Jurkat, Clone E6-1 (cell line): ENCODE data around the gene ZNF614. TPM values are rescaled to one million over a fixed set of nuclear protein-coding genes. Genes with fewer than 3 reads are reported as not detected.
"Not testable (repeated sequence)": the region's sequence is repeated elsewhere in the genome, so short reads cannot be mapped to it uniquely, and the experiment has no call there.

Experiments used
- DNase-seq: peaks from one replicate; pipeline ENCODE4 v3.0.0-alpha.2; 2011; ENCODE audit warnings: low read depth, low spot score
- H3K4me3 ChIP-seq: 2 replicates; pipeline ENCODE4 v1.5.1; 2011; ENCODE audit warnings: mild to moderate bottlenecking, low read length, control low read depth, moderate library complexity
- polyA plus RNA-seq: library from polyadenylated mRNA; unstranded; fragments of >200 nt; gene quantifications from one replicate; pipeline ENCODE4 v1.2.1, GENCODE V29; 2012; ENCODE audit warnings: missing spikeins; ENCODE audit not compliant: insufficient read length, insufficient read depth

The ZNF614 gene
- 3.5 TPM for polyA plus RNA-seq

DNA sequence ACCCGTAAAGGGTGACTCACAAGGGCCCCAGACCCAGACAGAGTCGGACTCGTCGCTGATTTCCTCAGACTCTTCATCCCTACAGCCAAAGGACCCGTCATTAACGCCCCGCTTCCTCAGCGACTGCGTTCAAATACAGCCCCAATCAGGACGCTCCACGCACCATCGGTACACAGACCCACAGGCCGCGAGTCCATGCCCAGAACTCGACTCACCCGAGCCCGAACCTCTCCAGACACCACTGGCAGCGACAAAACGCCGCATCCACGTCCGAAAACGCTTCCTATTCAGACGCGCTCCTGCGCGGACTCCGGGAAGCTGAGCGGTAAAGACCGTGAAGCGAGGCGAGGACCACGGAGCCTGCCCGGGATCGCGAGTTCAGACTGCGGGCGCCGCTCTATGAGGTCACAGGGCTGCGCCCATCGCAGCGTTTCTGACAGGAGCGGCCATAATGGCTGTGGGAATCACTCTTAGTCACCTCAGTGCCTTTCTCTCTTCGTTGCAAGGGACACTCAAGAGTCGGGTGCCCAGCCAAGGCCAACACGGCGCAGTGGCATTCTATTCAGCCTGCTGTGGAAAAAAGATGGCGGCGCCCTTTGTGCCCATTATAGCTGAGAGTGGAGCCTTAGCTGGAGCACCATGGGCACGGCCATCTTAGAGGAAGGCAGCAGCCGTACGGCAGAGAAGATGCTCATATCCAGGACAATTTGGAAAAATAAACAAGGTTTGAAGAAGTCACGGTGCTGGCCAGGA lies at the start of gene ZNF614:
Gene ZNF614, minus strand, starts transcription at position 353 of the 753 bp plus-strand sequence. CDS start 2,634 bp downstream, outside the sequence.
- H3K4me3 ChIP-seq = peak within 1 kb of the TSS; percentile 77

GRCh38 chr19:52070496-52070895 lies 42.3 kb upstream of the ZNF614 start:
- no peak overlapping the region for H3K4me3 ChIP-seq
- no peak for DNase-seq

More for the DNA sequence above, at the start of gene ZNF614:
- peak; percentile 67 for DNase-seq

DNA sequence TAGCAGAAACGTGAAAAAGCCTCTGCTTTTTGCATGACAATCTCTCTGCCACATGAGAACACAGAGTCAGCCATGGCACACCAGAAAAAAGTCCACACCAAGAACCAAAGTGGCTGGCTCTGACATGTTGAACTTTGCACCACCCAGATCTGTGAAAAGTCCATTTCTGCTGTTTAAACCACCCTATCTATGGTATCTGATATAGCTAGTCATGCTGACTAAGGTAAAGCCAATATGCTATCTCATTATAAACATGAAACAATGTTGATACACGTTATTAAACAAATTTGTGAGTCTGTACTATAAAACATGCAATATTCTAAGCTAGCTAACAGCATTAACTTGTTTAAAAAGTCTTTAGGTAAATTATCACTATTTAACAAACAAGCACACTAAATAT lies 41.5 kb upstream of the ZNF614 start:
- no peak for DNase-seq

GRCh38 chr19:52066258-52066863 lies 38.2 kb upstream of the ZNF614 start:
- no peak for DNase-seq
- no peak overlapping the region for H3K4me3 ChIP-seq

More for the DNA sequence above, 41.5 kb upstream of the ZNF614 start:
- H3K4me3 ChIP-seq = no peak overlapping the region

- DNase-seq = no peak
These were observed 37.2 kb upstream of the ZNF614 start for GRCh38 chr19:52065399-52065798.

DNA sequence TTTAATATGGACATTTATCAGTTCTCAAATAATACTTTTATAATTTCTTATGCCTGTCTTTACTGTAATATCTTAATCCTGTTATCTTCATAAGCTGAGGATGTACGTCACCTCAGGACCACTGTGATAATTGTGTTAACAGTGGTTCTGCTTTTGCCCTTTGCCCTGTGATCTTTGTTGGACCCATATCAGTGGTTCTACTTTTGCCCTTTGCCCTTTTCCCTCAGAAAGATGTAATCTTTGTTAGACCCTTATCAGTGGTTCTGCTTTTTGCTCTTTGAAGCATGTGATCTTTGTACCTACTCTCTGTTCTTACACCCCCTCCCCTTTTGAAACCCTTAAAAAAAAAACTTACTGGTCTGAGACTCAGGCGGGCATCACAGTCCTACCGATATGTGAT lies 28.3 kb upstream of the ZNF614 start:
- H3K4me3 ChIP-seq, DNase-seq: not testable (repeated sequence)

More at GRCh38 chr19:52065399-52065798, 37.2 kb upstream of the ZNF614 start:
- H3K4me3 ChIP-seq = no peak overlapping the region

DNA sequence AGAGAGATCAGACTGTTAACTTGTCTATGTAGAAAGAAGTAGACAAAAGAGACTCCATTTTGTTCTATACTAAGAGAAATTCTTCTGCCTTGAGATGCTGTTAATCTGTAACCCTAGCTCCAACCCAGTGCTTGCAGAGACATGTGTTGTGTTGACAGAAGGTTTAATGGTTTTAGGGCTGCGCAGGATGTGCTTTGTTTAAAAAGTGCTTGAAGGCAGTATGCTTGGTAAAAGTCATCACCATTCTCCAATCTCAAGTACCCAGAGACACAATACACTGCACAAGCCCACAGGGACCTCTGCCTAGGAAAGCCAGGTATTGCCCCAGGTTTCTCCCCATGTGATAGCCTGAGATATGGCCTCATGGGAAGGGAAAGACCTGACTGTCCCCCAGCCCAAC lies 23.6 kb upstream of the ZNF614 start:
- not testable (repeated sequence) for H3K4me3 ChIP-seq, DNase-seq

- no peak for DNase-seq
- H3K4me3 ChIP-seq = no peak within 1 kb of the TSS
These were observed 20.6 kb upstream of the ZNF614 start, which contains the start of gene ZNF432 for GRCh38 chr19:52048555-52049501. ZNF432 (minus strand) TSS chr19:52048838; CDS start chr19:52046868, 1,970 bp downstream.

GRCh38 chr19:52039169-52039568 lies 11.0 kb upstream of the ZNF614 start:
- DNase-seq = no peak
- no peak overlapping the region for H3K4me3 ChIP-seq

GRCh38 chr19:52034051-52034728 lies 6.0 kb upstream of the ZNF614 start:
- no peak overlapping the region for H3K4me3 ChIP-seq
- DNase-seq = no peak

DNA sequence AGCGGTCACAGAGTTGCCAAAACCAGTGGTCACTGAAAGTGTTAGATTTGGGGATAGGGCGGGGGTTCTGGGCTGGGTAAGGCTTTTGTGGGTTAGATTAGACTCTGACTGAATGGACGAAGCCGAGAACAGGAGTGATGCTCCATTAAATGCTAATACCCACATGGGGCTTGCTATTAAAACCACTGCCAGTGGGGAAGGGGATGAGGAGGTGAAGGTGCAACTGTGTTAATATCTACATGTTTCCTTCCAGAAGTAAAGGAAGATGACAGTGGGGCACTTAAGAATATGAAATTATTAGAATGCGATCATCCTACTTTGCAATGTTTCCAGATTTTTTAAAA lies 573 bp upstream of the ZNF614 start:
- DNase-seq = no peak
- H3K4me3 ChIP-seq = peak overlapping the region; percentile 77

DNA sequence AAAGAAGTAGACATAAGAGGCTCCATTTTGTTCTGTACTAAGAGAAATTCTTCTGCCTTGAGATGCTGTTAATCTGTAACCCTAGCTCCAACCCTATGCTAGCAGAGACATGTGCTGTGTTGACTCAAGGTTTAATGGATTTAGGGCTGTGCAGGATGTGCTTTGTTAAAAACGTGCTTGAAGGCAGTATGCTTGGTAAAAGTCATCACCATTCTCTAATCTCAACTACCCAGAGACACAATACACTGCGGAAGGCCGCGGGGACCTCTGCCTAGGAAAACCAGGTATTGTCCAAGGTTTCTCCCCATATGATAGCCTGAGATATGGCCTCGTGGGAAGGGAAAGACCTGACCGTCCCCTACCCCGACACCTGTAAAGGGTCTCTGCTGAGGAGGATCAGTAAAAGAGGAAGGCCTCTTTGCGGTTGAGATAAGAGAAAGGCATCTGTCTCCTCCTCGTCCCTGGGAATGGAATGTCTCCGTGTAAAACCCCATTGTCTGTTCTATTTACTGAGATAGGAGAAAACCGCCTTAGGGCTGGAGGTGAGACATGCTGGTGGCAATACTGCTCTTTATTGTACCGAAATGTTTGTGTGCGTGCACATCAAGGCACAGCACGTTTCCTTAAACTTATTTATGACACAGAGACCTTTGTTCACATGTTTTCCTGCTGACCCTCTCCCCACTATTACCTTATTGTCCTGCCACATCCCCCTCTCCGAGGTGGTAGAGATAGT lies 1.8 kb downstream of the ZNF614 start:
- not testable (repeated sequence) for H3K4me3 ChIP-seq, DNase-seq

DNA sequence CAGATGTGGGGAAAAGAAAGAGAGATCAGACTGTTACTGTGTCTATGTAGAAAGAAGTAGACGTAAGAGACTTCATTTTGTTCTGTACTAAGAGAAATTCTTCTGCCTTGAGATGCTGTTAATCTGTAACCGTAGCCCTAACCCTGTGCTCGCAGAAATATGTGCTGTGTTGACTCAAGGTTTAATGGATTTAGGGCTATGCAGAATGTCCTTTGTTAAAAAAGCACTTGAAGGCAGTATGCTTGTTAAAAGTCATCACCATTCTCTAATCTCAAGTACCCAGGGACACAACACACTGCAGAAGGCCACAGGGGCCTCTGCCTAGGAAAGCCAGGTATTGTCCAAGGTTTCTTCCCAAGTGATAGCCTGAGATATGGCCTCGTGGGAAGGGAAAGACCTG lies 3.7 kb downstream of the ZNF614 start:
- DNase-seq, H3K4me3 ChIP-seq: not testable (repeated sequence)

GRCh38 chr19:52022193-52022592 lies 6.0 kb downstream of the ZNF614 start:
- H3K4me3 ChIP-seq = no peak overlapping the region

DNA sequence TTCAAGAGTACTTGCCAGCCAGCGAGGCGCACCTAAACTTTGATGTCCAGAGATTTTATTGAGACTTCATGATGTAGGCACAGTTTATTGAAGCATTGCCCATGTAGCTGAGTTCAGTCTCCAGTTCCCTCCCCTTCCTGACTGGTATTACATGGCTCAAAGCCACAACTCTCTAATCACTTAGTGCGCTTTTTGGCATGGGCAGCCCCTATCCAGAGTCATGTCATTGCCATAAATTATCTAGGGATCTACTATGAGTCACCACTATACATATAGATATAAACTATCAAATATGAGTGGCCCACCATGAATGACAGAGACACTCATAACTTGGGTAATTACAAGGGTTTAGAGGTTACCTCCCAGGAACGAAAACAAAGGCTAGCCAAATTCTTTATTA lies 7.7 kb downstream of the ZNF614 start:
- no peak overlapping the region for H3K4me3 ChIP-seq

More at GRCh38 chr19:52022193-52022592, 6.0 kb downstream of the ZNF614 start:
- no peak for DNase-seq

GRCh38 chr19:52010674-52011073 lies 17.5 kb downstream of the ZNF614 start:
- DNase-seq = no peak
- H3K4me3 ChIP-seq = no peak overlapping the region

More for the DNA sequence above, 7.7 kb downstream of the ZNF614 start:
- DNase-seq = no peak

- no peak for DNase-seq
- no peak within 1 kb of the TSS for H3K4me3 ChIP-seq
These were observed 20.2 kb downstream of the ZNF614 start, which contains the start of gene ZNF615 for GRCh38 chr19:52007806-52008557. ZNF615 (minus strand) TSS chr19:52008211; CDS start chr19:52003711, 4,500 bp downstream.
